ENCODE measurements around the gene STAG2. TPM values are rescaled to one million over a fixed set of nuclear protein-coding genes. Genes with fewer than 3 reads are reported as not detected.

Gene STAG2
- total RNA-seq, 1 donor, result 91.2 TPM

GRCh38 chrX:124028182-124028581, 66.7 kb downstream of the STAG2 start:
- peak; percentile 32 for DNase-seq (ENCODE audit: insufficient read length, low spot score, missing footprints)
- H3K4me1 ChIP-seq (ENCODE audit: insufficient read depth, low read length), result peaks cover 5% of the 10 kb centered on the region
- TF ChIP-seq, protein P1, sequence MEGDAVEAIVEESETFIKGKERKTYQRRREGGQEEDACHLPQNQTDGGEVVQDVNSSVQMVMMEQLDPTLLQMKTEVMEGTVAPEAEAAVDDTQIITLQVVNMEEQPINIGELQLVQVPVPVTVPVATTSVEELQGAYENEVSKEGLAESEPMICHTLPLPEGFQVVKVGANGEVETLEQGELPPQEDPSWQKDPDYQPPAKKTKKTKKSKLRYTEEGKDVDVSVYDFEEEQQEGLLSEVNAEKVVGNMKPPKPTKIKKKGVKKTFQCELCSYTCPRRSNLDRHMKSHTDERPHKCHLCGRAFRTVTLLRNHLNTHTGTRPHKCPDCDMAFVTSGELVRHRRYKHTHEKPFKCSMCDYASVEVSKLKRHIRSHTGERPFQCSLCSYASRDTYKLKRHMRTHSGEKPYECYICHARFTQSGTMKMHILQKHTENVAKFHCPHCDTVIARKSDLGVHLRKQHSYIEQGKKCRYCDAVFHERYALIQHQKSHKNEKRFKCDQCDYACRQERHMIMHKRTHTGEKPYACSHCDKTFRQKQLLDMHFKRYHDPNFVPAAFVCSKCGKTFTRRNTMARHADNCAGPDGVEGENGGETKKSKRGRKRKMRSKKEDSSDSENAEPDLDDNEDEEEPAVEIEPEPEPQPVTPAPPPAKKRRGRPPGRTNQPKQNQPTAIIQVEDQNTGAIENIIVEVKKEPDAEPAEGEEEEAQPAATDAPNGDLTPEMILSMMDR (IDR thresholded peaks at IDR 0.05; ENCODE audit: extremely low read depth, low read depth, low read length), result no peak
- no peak overlapping the region for H2AFZ ChIP-seq (ENCODE audit: low read length)
- peaks cover 3% of the 10 kb centered on the region for H3K79me2 ChIP-seq (ENCODE audit: insufficient read depth, low read length)
- no peaks in the 10 kb centered on the region for H4K20me1 ChIP-seq (ENCODE audit: insufficient read depth, low read length)
- no peak overlapping the region for H3K4me2 ChIP-seq (ENCODE audit: insufficient read depth, low read length)
- H3K27me3 ChIP-seq (ENCODE audit: insufficient read depth, low read length), result no peaks in the 10 kb centered on the region
- H3K9me3 ChIP-seq (ENCODE audit: low read depth, low read length), result no peaks in the 10 kb centered on the region
- peak overlapping the region; percentile 15 for H3K27ac ChIP-seq (ENCODE audit: low read depth, low read length)
- no peak overlapping the region for H3K4me3 ChIP-seq (ENCODE audit: insufficient read depth, low read length)
- no peaks in the 10 kb centered on the region for H3K36me3 ChIP-seq (ENCODE audit: insufficient read depth, low read length)

- no peaks in the 10 kb centered on the region for H3K79me2 ChIP-seq (ENCODE audit: insufficient read depth, low read length)
- peaks cover under 1% of the 10 kb centered on the region for H4K20me1 ChIP-seq (ENCODE audit: insufficient read depth, low read length)
- no peaks in the 10 kb centered on the region for H3K27me3 ChIP-seq (ENCODE audit: insufficient read depth, low read length)
- H2AFZ ChIP-seq (ENCODE audit: low read length), result no peak overlapping the region
- TF ChIP-seq, protein P1 (IDR thresholded peaks at IDR 0.05; ENCODE audit: extremely low read depth, low read depth, low read length), result no peak
- H3K4me1 ChIP-seq (ENCODE audit: insufficient read depth, low read length), result peaks cover 8% of the 10 kb centered on the region
- no peak overlapping the region for H3K4me2 ChIP-seq (ENCODE audit: insufficient read depth, low read length)
- no peak overlapping the region for H3K4me3 ChIP-seq (ENCODE audit: insufficient read depth, low read length)
- H3K36me3 ChIP-seq (ENCODE audit: insufficient read depth, low read length), result no peaks in the 10 kb centered on the region
- DNase-seq (ENCODE audit: insufficient read length, low spot score, missing footprints), result peak; percentile 25
- no peak overlapping the region for H3K27ac ChIP-seq (ENCODE audit: low read depth, low read length)
- H3K9me3 ChIP-seq (ENCODE audit: low read depth, low read length), result no peaks in the 10 kb centered on the region
Observed at GRCh38 chrX:124030520-124030919, 69.0 kb downstream of the STAG2 start.

DNA sequence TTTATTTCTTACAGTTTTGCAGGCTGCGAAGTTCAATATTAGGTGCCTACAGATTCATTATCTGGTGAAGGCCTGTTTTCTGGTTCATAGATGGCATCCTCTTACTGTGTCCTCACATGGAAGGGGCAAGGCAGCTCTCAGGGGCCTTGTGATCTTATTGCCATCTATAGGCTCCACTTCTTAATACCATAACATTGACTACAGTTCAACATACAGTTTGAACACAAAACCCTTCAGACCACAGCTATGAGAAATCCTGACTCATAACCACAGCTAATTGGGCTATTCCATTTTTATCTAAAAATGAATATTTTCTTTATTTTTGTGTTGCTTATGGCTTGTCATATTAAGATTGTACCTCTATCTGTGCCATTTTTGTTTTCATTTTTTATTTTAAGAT, 72.3 kb downstream of the STAG2 start:
- TF ChIP-seq, protein P1 (IDR thresholded peaks at IDR 0.05; ENCODE audit: extremely low read depth, low read depth, low read length), result no peak
- Histone ChIP-seq H3K36me3 (ENCODE audit: insufficient read depth, low read length) (no peaks in the 10 kb centered on the region), H3K4me3 (ENCODE audit: insufficient read depth, low read length) (no peak overlapping the region), H3K9me3 (ENCODE audit: low read depth, low read length) (no peaks in the 10 kb centered on the region), H3K4me1 (ENCODE audit: insufficient read depth, low read length) (peaks cover 8% of the 10 kb centered on the region), H3K27me3 (ENCODE audit: insufficient read depth, low read length) (no peaks in the 10 kb centered on the region), H3K27ac (ENCODE audit: low read depth, low read length) (no peak overlapping the region), H2AFZ (ENCODE audit: low read length) (no peak overlapping the region), H4K20me1 (ENCODE audit: insufficient read depth, low read length) (peaks cover 3% of the 10 kb centered on the region), H3K79me2 (ENCODE audit: insufficient read depth, low read length) (no peaks in the 10 kb centered on the region), H3K4me2 (ENCODE audit: insufficient read depth, low read length) (no peak overlapping the region)
- DNase-seq (ENCODE audit: insufficient read length, low spot score, missing footprints), result no peak

- H3K27ac ChIP-seq (ENCODE audit: low read depth, low read length), result no peak overlapping the region
- no peaks in the 10 kb centered on the region for H3K27me3 ChIP-seq (ENCODE audit: insufficient read depth, low read length)
- DNase-seq (ENCODE audit: insufficient read length, low spot score, missing footprints), result no peak
Observed at GRCh38 chrX:124035657-124036056, 74.2 kb downstream of the STAG2 start.

More at GRCh38 chrX:124035657-124036056, 74.2 kb downstream of the STAG2 start:
- Histone ChIP-seq H4K20me1 (ENCODE audit: insufficient read depth, low read length) (peaks cover 3% of the 10 kb centered on the region), H2AFZ (ENCODE audit: low read length) (no peak overlapping the region), H3K4me3 (ENCODE audit: insufficient read depth, low read length) (no peak overlapping the region), H3K4me2 (ENCODE audit: insufficient read depth, low read length) (no peak overlapping the region), H3K36me3 (ENCODE audit: insufficient read depth, low read length) (no peaks in the 10 kb centered on the region), H3K79me2 (ENCODE audit: insufficient read depth, low read length) (no peaks in the 10 kb centered on the region), H3K9me3 (ENCODE audit: low read depth, low read length) (no peaks in the 10 kb centered on the region), H3K4me1 (ENCODE audit: insufficient read depth, low read length) (peaks cover 8% of the 10 kb centered on the region)
- TF ChIP-seq, protein P1 (IDR thresholded peaks at IDR 0.05; ENCODE audit: extremely low read depth, low read depth, low read length), result no peak
